GM21360 (cell line): ENCODE results near the gene SLC1A5.

ENCODE experiments used
- ATAC-seq: cut with Tn5 transposase; IDR thresholded peaks from one replicate; pipeline ENCODE4 v1.9.1; 2021; ENCODE audit warnings: mild to moderate bottlenecking, moderate library complexity; ENCODE audit not compliant: unreplicated experiment

Gene SLC1A5

GRCh38 chr19:46745030-46745429 is 43.4 kb downstream of the SLC1A5 start:
- no peak for ATAC-seq

GRCh38 chr19:46744005-46744691 is 44.2 kb downstream of the SLC1A5 start:
- no peak for ATAC-seq

GRCh38 chr19:46742926-46743480 is 45.4 kb downstream of the SLC1A5 start:
- ATAC-seq = no peak

GRCh38 chr19:46741447-46741846 is 46.9 kb downstream of the SLC1A5 start:
- no peak for ATAC-seq

DNA sequence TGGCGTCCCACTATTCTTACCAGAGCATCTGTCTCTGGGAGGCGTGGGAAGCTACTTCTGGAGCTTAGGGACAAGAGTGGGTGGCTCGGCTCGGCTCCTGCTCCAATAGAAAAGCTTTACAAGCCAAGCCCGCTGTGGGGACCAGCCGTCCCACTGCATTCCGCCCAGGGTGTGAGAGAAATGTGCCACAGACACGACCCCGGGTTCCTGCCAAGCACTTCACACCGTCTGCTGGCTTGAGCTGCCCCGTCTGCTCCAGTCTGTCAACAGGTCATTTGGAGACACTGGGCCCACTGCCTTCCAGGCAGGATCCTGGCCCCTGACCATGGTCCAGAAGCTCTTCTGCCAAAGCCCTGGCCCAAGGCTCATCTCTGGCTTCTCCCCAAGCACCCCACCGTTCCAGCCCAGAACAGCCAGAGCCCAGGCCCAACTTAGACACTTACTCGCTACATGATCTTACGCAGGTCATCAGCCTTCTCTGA is 49.1 kb downstream of the SLC1A5 start:
- ATAC-seq = no peak

DNA sequence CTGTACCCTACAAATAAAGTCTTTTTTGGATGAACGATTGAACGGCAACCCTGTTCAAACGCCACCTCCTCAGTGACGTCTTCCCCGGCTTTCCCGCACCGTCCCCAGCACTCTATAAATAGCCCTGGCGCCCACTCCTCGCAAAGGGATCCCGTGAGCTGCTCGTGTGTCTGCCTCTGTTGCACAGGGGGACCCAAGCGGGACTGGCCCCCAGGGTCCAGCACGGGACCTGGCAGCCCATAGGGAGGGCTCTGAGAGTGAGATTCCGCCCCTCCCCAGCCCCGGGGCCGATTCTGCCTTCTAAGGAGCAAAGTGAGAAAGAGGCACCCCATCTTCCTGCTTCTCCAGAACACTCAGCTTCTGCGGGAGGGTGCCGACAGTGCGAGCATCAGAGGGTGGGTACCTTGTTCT is 50.6 kb downstream of the SLC1A5 start:
- ATAC-seq = no peak

DNA sequence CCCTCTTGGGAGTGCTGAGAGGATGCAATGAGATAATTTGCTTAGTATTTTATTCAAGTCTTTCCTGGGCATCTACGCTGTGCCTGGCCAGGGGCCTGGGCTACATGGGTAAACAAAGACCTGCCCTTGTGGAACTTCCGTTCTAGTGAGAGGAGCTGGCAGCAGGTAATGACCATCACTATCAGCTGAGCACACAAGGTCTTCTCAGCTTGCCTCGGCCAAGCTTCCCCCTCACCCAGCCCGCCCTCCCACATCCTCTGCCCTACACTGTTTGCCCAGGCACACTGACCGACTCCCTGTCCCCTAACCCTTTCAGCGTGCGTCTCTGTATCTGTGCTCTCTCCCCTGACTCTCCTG is 51.1 kb downstream of the SLC1A5 start:
- no peak for ATAC-seq

DNA sequence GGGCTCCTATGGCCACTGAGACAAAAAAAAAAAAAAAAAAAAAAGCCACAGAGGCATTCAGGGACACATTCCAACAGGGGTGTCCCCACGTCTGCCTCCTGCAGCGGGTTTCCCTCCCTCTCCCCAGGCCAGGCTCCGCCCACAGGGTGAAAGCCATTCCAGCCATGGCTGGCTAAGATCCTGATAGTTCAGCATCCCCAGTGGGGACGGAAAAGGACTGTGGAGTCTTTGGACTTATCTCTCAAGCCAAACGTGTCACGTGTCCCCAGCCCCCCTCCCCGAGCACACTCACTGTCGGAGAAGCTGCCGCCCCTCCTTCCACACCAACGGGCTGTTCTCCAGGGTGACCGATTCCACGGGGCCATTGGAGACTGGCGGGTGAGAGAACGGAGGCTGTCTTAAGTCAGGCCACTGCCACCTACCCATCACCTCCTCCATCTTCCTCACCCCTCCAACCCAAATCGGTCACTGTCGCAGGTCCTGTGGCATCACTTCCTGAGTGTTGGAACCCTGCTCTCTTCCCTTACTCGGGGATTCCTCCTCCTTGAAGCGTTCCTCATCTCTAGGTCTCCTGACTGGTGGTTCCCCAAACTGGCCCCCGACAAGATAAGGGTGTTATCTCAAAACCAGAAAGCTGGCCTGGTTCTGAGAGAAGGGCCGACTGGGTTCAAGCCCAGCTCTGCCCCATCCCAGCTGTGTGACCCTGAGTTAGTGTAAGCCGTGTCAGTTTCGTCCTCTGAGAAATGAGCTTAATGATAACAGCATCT is 51.7 kb downstream of the SLC1A5 start:
- no peak for ATAC-seq

- ATAC-seq = no peak
These were observed 54.6 kb downstream of the SLC1A5 start for GRCh38 chr19:46733690-46734292.

DNA sequence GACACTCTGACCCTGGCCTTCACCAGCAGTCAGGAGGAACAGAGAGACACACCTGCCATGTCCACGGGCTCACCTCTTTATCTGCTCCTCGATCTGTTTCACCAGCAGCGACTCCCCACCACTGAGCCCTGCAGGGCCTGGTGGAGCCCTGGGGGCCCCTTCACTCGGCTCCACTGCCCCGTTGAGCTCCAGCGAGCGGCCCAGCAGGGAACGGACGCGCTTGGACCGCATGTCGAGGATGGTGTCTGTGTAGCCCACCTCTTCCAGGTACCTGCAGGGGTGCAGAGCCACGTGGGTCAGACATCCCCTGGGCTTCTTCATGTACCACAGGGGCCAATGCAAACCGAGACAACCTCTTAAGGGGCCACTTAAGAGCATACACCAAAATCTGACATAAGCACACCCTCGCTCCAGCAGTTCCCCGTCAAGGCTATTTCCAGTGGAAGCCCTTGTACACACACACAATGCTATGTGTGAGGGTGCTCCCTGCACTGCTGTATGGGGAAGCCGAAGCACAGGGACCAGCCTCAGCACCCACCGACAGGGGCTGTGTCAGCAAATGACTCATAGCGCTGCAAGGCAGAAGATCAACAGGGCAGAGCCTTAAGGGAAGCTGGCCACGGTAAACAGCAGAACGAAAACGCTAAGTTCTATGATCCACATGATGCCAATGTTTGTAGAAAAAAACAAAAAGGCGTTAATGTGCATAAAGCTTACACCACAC is 55.3 kb downstream of the SLC1A5 start:
- no peak for ATAC-seq

DNA sequence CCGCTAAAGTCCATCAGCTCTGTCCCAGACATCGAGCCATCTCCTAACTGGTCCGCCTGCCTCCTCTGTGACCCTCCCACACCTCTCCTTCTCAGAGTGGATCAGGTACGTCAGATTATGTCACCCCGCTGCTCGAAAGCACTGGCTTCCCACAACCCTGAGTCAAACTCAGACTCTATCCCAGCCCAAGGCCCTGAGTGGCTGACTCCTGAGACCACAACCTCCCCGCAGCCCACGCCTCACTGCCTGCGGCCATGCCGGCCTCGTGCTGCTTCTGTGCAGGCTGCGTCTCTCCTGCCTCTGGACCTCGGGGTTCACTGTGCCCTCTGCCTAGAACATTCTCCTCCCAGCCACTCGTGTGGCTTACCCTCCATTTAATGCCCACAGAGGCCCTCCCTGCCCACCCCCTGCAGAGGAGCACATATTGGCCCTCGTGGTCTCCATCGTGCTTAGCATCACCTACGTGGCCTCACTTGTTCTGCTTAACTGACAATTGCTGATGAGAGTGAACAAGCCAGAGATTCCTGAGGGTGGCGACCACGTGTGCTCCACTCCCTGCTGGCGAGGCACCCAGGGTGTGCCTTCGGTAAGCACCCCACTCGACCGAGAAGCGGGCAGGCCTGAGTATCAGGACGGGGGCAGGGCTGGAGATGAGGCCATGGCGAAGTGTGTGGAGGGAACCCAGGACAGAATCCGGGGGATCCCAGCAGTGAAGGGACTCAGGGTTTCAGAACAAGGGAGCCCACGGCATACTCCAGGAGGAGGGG is 56.0 kb downstream of the SLC1A5 start:
- ATAC-seq = no peak

- ATAC-seq = no peak
These were observed 56.8 kb downstream of the SLC1A5 start for GRCh38 chr19:46731584-46731983.

- no peak for ATAC-seq
These were observed 57.3 kb downstream of the SLC1A5 start for GRCh38 chr19:46731007-46731501.

GRCh38 chr19:46730595-46730994 is 57.8 kb downstream of the SLC1A5 start:
- no peak for ATAC-seq

GRCh38 chr19:46730187-46730586 is 58.2 kb downstream of the SLC1A5 start:
- ATAC-seq = no peak

GRCh38 chr19:46729696-46730095 is 58.7 kb downstream of the SLC1A5 start:
- ATAC-seq = no peak

DNA sequence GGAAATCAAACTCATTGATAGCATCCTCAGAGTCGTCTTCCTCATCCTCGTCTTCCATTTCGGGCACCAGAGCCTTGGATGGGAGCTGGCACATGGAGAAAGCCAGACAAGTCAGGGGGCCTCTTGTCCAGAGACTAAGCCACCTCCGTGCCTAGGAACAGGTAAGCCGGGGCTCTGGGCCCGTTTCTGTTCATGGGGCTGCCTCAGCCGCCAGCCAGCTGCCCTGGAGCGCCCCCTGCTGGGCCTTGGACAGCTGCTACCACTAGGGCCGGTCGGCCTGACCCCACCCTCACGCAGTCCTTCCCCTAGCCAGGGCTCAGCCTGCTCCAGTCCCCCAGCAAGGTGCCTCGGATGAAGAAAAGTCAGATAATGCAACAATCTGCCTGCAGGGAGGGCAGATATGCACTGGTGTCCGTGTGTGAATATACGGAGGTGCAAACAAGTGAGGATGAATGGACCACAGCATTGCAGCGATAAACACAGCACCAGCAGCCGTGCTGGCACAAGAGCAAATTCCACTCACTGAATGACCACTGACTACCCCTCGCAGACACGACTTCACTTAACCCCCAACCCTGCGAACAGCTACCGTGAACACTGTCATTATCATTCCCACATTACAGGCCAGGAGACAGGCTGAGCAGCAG is 59.6 kb downstream of the SLC1A5 start:
- ATAC-seq = no peak

DNA sequence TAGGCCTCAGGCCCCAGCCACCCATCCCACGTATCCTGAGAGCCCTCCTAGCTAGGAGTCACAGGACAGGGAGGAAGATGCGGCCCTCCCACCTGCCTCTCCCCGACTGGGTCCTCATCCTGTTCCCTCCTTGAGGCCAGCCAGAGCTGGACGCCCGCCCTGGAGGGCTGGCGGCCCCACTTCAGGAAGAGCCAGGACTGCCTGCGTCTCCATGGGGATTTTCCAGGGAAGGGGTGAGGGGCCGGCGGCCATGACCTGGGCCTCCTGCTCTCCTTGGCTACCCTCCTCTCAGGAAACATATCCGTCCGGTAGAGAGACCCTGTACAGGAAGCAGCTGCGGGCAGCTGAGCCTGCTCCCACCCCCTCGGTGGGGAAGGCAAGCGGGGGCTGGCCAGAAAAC is 60.2 kb downstream of the SLC1A5 start:
- ATAC-seq = no peak

- no peak for ATAC-seq
These were observed 60.6 kb downstream of the SLC1A5 start for GRCh38 chr19:46727757-46728156.
